NCI-H748 (cell line): ENCODE results near the gene DYDC2.

ENCODE experiments used
- DNase-seq: peaks from one replicate; lab custom pipeline; 2025; ENCODE audit not compliant: unreplicated experiment; lab: John Stamatoyannopoulos, UW

DYDC2 gene

DNA sequence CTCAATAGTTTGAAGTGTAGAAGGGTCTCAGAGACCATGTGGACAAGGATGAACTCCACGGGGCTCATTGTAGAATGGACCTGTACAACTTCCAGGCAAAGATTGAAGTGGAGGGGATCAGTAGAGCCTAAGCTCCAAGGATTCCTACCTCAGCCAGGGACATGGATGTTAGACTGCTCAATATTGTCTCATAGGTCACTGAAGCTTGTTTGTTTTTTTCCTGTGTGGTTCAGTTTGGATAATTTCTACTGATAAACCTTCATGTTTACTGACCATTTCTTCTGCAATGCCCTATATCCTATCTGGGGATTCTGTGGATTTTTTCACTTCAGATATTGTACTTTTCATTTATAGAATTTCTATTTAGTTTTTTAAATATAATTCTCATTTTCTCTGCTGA lies 8.9 kb downstream of the DYDC2 start:
- no peak for DNase-seq

GRCh38 chr10:80371467-80371866 lies 14.9 kb downstream of the DYDC2 start:
- no peak for DNase-seq

DNA sequence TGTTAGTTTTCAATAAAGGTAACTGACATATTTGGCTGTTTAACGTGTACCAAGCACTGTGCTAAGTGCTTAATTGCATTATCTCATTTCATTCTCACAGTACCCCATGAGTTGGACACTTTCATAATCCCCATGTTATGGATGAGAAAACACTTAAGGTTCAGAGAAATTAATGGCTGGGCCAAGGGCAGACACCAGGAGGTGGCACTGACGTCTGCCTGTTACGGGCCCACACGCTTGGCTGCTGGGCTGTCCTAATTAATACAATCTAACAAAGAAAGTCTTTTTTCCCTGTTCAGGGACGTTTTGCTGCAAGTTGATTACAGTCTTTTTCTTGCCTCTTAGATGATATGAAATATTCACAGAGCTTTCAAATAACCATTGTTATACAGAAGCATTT lies 16.1 kb downstream of the DYDC2 start:
- no peak for DNase-seq

- DNase-seq: no peak
These were observed 16.9 kb downstream of the DYDC2 start for GRCh38 chr10:80373502-80373901.

DNA sequence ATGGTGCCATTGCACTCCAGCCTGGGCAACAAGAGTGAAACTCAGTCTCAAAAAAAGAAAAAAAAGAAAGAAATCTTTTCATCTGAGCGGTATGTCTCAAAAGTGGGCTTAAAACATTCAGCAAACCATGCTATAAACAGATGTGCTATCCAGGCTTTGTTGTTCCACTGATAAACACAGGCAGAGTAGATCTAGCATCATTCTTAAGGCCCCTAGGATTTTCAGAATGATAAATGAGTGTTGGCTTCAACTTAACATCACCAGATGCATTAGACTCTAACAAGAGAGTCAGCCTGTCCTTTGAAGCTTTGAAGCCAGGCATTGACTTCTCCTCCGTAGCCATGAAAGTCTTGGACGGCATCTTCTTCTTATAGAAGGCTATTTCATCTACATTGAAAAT lies 23.1 kb downstream of the DYDC2 start:
- no peak for DNase-seq

DNA sequence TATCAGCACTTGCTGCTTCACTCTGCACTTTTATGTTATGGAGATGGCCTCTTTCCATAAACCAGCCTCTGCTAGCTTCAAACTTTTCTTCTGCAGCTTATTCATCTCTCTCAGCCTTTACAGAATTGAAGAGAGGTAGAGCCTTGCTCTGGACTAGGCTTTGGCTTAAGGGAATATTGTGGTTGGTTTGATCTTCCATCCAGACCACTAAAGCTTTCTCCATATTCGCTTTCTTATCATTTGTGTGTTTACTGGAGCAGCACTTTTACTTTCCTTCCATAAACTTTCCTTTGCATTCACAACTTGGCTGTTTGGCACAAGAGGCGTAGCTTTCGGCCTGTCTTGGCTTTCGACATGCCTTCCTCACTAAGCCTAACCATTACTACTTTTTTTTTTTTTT lies 23.6 kb downstream of the DYDC2 start:
- DNase-seq: no peak

DNA sequence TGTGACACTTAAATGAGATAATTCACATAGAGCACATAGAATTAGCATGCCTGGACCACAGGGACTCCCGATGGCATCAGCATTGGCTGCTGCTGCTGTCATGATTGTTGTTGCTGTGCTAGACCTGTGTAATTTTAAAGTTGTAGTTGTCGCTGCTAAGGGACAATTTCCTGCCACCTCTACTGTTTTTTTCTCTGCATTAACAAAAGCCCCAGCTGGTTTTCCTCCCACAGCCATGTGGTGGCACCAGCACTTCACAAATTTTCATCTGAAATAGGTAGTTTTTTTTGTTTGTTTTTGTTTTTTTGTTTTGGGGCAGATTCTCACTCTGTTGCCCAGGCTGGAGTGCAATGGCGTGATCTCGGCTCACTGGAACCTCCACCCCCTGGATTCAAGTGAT lies 26.4 kb downstream of the DYDC2 start:
- DNase-seq: peak; percentile 42

GRCh38 chr10:80390740-80391139 lies 34.2 kb downstream of the DYDC2 start:
- DNase-seq: no peak

DNA sequence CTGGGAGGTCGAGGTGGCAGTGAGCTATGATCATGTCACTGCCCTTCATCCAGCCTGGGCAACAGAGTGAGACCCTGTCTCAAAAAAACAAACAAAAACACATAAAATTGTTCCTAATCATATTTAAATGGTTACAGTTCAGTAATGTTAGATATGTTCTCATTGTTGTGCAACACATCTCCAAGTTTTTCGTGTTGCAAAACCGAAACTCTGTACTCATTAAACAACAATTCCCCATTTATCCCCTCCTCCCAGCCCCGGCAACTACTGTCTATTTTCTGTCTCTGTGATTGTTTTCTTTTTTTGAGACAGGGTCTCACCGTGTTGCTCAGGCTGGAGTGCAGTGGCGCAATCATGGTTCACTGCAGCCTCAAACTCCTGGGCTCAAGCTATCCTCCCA lies 35.7 kb downstream of the DYDC2 start:
- no peak for DNase-seq

DNA sequence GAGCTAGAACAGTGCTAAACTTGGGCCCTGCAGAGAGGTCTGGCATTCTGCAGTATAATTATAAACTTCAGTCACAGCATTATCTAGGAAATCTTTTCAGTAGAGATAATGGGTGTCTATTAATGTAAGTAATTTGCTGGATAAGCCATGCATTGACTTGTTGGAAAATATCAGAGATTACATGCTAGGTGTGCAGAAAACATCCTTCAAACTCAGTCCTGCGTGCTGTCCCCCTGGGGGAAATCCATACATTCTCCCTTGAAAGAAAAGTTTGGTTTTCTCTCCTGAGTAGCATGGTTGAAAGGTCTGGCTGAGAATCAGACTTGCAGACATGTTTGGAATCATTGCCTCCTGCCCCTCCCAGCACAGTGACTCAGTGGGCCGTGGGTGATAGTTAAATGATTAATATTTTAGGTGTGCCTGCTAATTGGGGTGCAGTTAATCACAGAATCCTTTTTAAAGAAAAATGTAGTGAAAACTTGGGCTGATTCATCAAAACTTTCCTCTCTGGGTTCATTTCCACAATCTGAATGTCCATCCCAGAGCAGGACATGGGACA lies 37.9 kb downstream of the DYDC2 start:
- DNase-seq: no peak

GRCh38 chr10:80397014-80397413 lies 40.4 kb downstream of the DYDC2 start:
- no peak for DNase-seq

GRCh38 chr10:80400136-80400804 lies 43.7 kb downstream of the DYDC2 start:
- no peak for DNase-seq

- DNase-seq: no peak
These were observed 48.5 kb downstream of the DYDC2 start for GRCh38 chr10:80405035-80405434.

DNA sequence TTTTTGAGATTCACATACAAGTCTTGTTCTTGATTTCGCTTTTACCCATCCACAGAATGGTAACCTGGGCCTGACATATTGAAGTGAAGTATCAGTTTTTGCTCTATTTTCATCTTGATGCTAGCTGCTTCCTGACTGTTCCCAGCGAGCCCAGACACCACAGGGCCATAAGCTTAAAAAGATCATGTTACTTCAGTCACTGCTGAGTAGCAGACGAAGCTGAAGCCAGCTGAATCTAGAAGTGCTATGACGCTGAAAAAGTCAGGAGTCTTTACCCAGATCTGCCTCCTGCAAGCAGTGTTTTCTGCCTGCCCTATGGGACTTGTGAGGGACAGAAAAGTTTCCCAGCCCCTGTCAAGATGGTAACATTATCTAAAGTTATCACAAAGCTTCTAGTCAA lies 49.0 kb downstream of the DYDC2 start:
- DNase-seq: no peak

GRCh38 chr10:80406204-80406603 lies 49.6 kb downstream of the DYDC2 start:
- DNase-seq: no peak

DNA sequence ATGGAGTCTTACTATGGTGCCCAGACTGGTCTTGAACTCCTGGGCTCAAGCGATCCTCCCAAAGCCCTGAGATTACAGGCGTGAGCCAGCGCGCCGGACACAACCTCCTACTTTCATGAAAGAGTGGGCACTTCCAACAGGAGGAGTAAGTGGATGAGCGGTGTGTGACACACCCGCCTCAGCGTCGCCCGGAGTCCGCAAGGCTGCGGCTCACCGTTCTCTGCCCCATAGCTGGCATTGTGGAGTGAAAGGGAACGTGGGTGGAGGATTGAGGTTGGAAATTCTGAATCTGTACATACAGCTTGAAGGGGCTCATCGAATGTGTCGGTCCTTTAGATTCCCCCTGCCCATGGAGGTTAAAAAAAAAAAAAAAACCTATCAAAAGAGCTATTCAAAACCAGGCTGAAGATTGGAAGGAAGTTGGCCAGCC lies 51.2 kb downstream of the DYDC2 start:
- DNase-seq: peak; percentile 67

DNA sequence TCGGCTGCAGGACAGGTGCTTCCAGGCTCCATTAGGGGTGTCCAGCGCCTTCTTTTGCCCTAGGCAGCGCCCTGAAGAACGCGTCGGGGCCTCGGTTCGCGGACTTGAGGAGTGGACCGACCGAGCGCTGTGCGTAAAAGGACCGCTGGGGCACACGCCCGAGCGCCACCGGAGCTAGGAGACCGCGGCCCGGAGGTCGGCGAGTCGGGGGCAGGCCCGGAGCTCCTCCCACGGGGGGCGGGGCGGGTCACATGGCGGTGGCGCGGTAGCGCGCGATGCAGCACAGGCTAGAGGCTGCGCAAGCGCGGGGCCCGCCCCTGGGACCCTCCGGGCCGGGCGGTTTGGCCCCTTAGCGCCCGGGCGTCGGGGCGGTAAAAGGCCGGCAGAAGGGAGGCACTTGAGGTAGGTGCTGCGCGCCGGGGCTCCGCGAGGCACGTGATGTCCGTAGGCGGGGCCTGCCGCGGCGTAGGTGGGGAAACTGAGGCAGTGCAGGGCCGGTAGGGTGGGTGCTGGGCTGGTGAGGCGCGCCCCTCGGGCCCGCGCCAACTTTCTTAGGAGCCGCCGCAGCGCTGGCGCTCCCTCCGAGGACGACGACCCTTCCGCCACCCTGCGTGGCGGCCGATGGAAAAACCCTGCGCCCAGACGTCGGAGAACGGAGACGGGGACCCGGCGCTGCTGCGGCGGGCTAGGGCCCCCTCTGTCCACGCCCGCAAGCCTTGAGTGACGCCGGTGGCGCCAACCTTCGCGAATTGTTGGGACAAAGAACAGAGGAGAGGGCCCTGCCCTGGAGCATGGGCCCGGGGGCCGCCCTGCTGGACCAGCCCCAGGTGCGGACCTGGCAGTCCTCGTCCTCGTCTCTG lies 51.9 kb downstream of the DYDC2 start, which contains the start of gene PRXL2A:
TSS of gene PRXL2A (plus strand) at position 310 of the 860 bp plus-strand sequence. CDS start 11,917 bp downstream, outside the sequence.
- peak; percentile 86 for DNase-seq

DNA sequence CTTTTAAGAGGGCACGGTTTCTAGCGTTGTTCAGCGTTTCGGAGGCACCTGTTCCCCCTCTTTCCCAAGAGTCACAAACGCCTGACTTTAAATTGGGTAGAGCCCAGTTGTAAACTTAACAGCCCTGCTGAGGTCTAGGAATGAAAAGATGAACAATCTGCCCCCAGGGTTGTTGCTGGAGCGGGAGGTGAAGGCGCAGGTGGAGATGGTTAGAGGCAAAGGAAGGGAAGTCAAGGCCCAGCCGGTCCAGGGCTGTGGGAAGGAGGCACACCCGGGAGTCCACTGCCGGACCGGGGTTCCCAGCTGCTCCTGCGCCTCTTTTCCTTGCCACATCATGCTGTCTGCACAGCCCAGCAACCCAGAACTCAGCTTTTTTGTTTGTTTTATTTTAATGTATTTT lies 52.5 kb downstream of the DYDC2 start:
- DNase-seq: peak; percentile 31

GRCh38 chr10:80410122-80410521 lies 53.5 kb downstream of the DYDC2 start:
- DNase-seq: no peak

- DNase-seq: no peak
These were observed 54.1 kb downstream of the DYDC2 start for GRCh38 chr10:80410578-80411145.

DNA sequence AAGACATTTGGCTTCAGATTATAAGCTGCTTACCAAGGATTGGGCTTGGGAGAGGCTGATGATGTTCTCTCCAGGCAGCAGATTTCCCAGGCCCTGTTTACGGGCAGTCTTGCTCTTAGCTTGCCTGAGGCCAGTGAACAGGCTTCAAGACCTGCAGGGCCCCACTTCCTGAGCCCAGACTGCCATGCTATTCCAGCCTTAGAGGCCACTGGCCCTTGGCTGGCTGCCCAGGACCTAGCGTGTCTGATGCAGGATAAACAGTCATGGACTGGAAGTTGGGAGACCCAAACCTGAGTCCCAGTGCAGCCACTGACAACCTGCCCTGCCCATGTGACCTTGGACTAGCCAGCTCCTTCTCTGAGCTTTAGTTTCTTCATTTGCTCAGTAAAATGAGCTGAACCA lies 54.7 kb downstream of the DYDC2 start:
- DNase-seq: peak; percentile 26
